ENCODE results near the gene ENAH. TPM values are rescaled to one million over a fixed set of nuclear protein-coding genes. Genes with fewer than 3 reads are reported as not detected.
A peak's percentile ranks its signal among the peaks of the same experiment; 100 is the strongest.

The ENAH gene
- polyA plus RNA-seq, 1 of the 3 experiments (the other 2 are of a cell fraction), result 48.9 TPM

GRCh38 chr1:225498549-225499136, 154.3 kb downstream of the ENAH start:
- POLR2A ChIA-PET, result no interaction called here

GRCh38 chr1:225494789-225495359, 158.0 kb downstream of the ENAH start:
- Histone ChIP-seq H3F3A (replicated peaks; ENCODE audit: insufficient read depth) (peaks cover 14% of the 10 kb centered on the region), H3K36me3 (replicated peaks in 1 of 2; ENCODE audit: control insufficient read depth in 1 of 2, insufficient read depth in 2 of 2, low read length in 1 of 2) (peaks cover 63 to 71% of the 10 kb centered on the region in 2 experiments), H3K9me3 (no peaks in the 10 kb centered on the region), H2AFZ (ENCODE audit: low read depth) (no peak overlapping the region), H3K27me3 (ENCODE audit: insufficient read depth) (no peaks in the 10 kb centered on the region), H3K79me2 (ENCODE audit: insufficient read depth) (peaks cover 5% of the 10 kb centered on the region; the same call in 1 of the 2 replicates), H3K9me2 (no peaks in the 10 kb centered on the region), H3K4me2 (no peak overlapping the region), H4K20me1 (ENCODE audit: insufficient read depth) (0 out of 2 replicates have a peak, but pooled peaks cover 5% of the 10 kb centered on the region), H3K4me3 (ENCODE audit: low read depth in 2 of 2, low read length in 1 of 2) (no peak overlapping the region), H3K9ac (no peak overlapping the region), H3K27ac (ENCODE audit: low read depth in 2 of 2, low read length in 1 of 2) (no peak overlapping the region), H3K4me1 (ENCODE audit: control insufficient read depth in 1 of 2, insufficient read depth in 2 of 2, low read depth in 1 of 2, low read length in 1 of 2) (peaks cover 3 to 8% of the 10 kb centered on the region in 2 experiments)
- no peak for DNase-seq
- POLR2A ChIA-PET, result no interaction called here
- CTCF ChIA-PET, result no interaction called here
- WGBS (ENCODE audit: low lambda C conversion rate), result 85% methylated on average over 7 of the region's 7 CpGs
- TF ChIP-seq JUND (IDR thresholded peaks at IDR 0.05), result no peak
- no peak for TF ChIP-seq EZH2phosphoT487 (IDR thresholded peaks at IDR 0.05; ENCODE audit: borderline replicate concordance, low read depth)
- TF ChIP-seq RFX5 (IDR thresholded peaks at IDR 0.05; ENCODE audit: low read length), result no peak
- no peak for TF ChIP-seq GATA2 (CRISPR knock-in tag; IDR thresholded peaks at IDR 0.05)

More at GRCh38 chr1:225498549-225499136, 154.3 kb downstream of the ENAH start:
- H3K27me3 ChIP-seq (ENCODE audit: insufficient read depth), result no peaks in the 10 kb centered on the region
- peak overlapping the region; percentile 17 to 67 for H3K27ac ChIP-seq (ENCODE audit: low read depth in 2 of 2, low read length in 1 of 2)
- peaks cover 3 to 8% of the 10 kb centered on the region in 2 experiments for H3K4me1 ChIP-seq (ENCODE audit: control insufficient read depth in 1 of 2, insufficient read depth in 2 of 2, low read depth in 1 of 2, low read length in 1 of 2)
- DNase-seq, result no peak
- no peaks in the 10 kb centered on the region for H3K9me3 ChIP-seq
- no peak overlapping the region for H3K9ac ChIP-seq
- CTCF ChIA-PET, result interaction anchor here (1.3 to 2.8 kb wide), 5 partner anchors 13 to 274 kb away, joined by 3 to 11 read pairs (median 7); no protein-coding TSS in a partner anchor
- no peak for TF ChIP-seq RAD21 (IDR thresholded peaks at IDR 0.05; ENCODE audit: low read length)
- 0 out of 2 replicates have a peak, but pooled peaks have one; percentile 3 for TF ChIP-seq FOSL2 (IDR thresholded peaks at IDR 0.05; ENCODE audit: borderline replicate concordance, low read depth)
- no peak overlapping the region for H3K4me3 ChIP-seq (ENCODE audit: low read depth in 2 of 2, low read length in 1 of 2)
- no peak overlapping the region for H3K4me2 ChIP-seq
- H4K20me1 ChIP-seq (ENCODE audit: insufficient read depth), result 0 out of 2 replicates have a peak, but pooled peaks cover 5% of the 10 kb centered on the region
- H3F3A ChIP-seq (replicated peaks; ENCODE audit: insufficient read depth), result peaks cover 15% of the 10 kb centered on the region
- WGBS (ENCODE audit: low lambda C conversion rate), result 73% methylated on average over 4 of the region's 4 CpGs
- H2AFZ ChIP-seq (ENCODE audit: low read depth), result no peak overlapping the region
- H3K79me2 ChIP-seq (ENCODE audit: insufficient read depth), result peaks cover 18% of the 10 kb centered on the region
- H3K36me3 ChIP-seq (replicated peaks in 1 of 2; ENCODE audit: control insufficient read depth in 1 of 2, insufficient read depth in 2 of 2, low read length in 1 of 2), result peaks cover 81 to 86% of the 10 kb centered on the region in 2 experiments
- no peaks in the 10 kb centered on the region for H3K9me2 ChIP-seq

GRCh38 chr1:225493591-225494246, 159.2 kb downstream of the ENAH start:
- Histone ChIP-seq H3K9me3 (no peaks in the 10 kb centered on the region), H3K4me3 (ENCODE audit: low read depth in 2 of 2, low read length in 1 of 2) (no peak overlapping the region), H3K27me3 (ENCODE audit: insufficient read depth) (no peaks in the 10 kb centered on the region), H3K4me1 (ENCODE audit: control insufficient read depth in 1 of 2, insufficient read depth in 2 of 2, low read depth in 1 of 2, low read length in 1 of 2) (peaks cover 2 to 6% of the 10 kb centered on the region in 2 experiments), H3K4me2 (no peak overlapping the region), H4K20me1 (ENCODE audit: insufficient read depth) (no peaks in the 10 kb centered on the region), H3K9ac (no peak overlapping the region), H3K36me3 (replicated peaks in 1 of 2; ENCODE audit: control insufficient read depth in 1 of 2, insufficient read depth in 2 of 2, low read length in 1 of 2) (peaks cover 55 to 73% of the 10 kb centered on the region in 2 experiments), H3K79me2 (ENCODE audit: insufficient read depth) (peaks cover 5% of the 10 kb centered on the region; the same call in 1 of the 2 replicates), H3K9me2 (no peaks in the 10 kb centered on the region), H3K27ac (ENCODE audit: low read depth in 2 of 2, low read length in 1 of 2) (no peak overlapping the region), H3F3A (replicated peaks; ENCODE audit: insufficient read depth) (peaks cover 15% of the 10 kb centered on the region), H2AFZ (ENCODE audit: low read depth) (no peak overlapping the region)
- WGBS (ENCODE audit: low lambda C conversion rate), result 97% methylated on average over 6 of the region's 6 CpGs
- ChIA-PET CTCF (interaction anchor here (0.9 to 2.1 kb wide), 4 partner anchors 9 to 279 kb away, joined by 3 to 8 read pairs (median 6); no protein-coding TSS in a partner anchor), POLR2A (no interaction called here)
- no peak for DNase-seq
- no peak for TF ChIP-seq IRF3 (IDR thresholded peaks at IDR 0.05; ENCODE audit: low read depth, low read length)
- TF ChIP-seq MAX (IDR thresholded peaks at IDR 0.05; ENCODE audit: low read depth), result no peak
- TF ChIP-seq MEF2A (IDR thresholded peaks at IDR 0.05; ENCODE audit: borderline replicate concordance, low read depth), result no peak
- TF ChIP-seq YY1 (IDR thresholded peaks at IDR 0.05; ENCODE audit: low read depth), result no peak
- no peak for TF ChIP-seq TCF12 (IDR thresholded peaks at IDR 0.05)
- TF ChIP-seq RXRA (IDR thresholded peaks at IDR 0.05; ENCODE audit: borderline replicate concordance, low read depth), result no peak
- no peak for TF ChIP-seq FOXJ3 (CRISPR knock-in tag; IDR thresholded peaks at IDR 0.05)
- TF ChIP-seq EZH2phosphoT487 (IDR thresholded peaks at IDR 0.05; ENCODE audit: borderline replicate concordance, low read depth), result no peak
- TF ChIP-seq USF2 (IDR thresholded peaks at IDR 0.05; ENCODE audit: borderline replicate concordance, low read depth, low read length), result no peak
- TF ChIP-seq RFX5 (IDR thresholded peaks at IDR 0.05; ENCODE audit: low read length), result no peak
- no peak for TF ChIP-seq USF1 (IDR thresholded peaks at IDR 0.05; ENCODE audit: borderline replicate concordance, low read depth)
- no peak for TF ChIP-seq GATA2 (CRISPR knock-in tag; IDR thresholded peaks at IDR 0.05)
- TF ChIP-seq JUND (IDR thresholded peaks at IDR 0.05), result no peak
- no peak for TF ChIP-seq RAD21 (IDR thresholded peaks at IDR 0.05; ENCODE audit: low read length)
- no peak for TF ChIP-seq CHD2 (IDR thresholded peaks at IDR 0.05; ENCODE audit: low read length, partially characterized antibody)
- no peak for TF ChIP-seq FOSL2 (IDR thresholded peaks at IDR 0.05; ENCODE audit: borderline replicate concordance, low read depth)
